Measurements from ENCODE around the gene ULK2. TPM values are rescaled to one million over a fixed set of nuclear protein-coding genes. Genes with fewer than 3 reads are reported as not detected.
"Not testable (repeated sequence)": the region's sequence is repeated elsewhere in the genome, so short reads cannot be mapped to it uniquely, and the experiment has no call there.

ULK2 gene
- total and polyA plus RNA-seq, 4 donors, result 35.2 to 72.3 (median 53.5) TPM

- Histone ChIP-seq H3K27ac (ENCODE audit: low read depth, low read length) (no peak overlapping the region), H3K4me3 (ENCODE audit: low read depth, low read length) (no peak overlapping the region), H3K4me1 (ENCODE audit: control insufficient read depth, insufficient read depth, low read length) (no peaks in the 10 kb centered on the region), H3K9me3 (ENCODE audit: control insufficient read depth, insufficient read depth, low read length) (no peaks in the 10 kb centered on the region), H3K36me3 (ENCODE audit: control insufficient read depth, insufficient read depth, low read length) (peaks cover 7% of the 10 kb centered on the region), H3K27me3 (ENCODE audit: control insufficient read depth, insufficient read depth, low read length) (no peaks in the 10 kb centered on the region)
- WGBS (ENCODE audit: insufficient coverage), result 91% methylated on average over 8 of the region's 8 CpGs
- peak in 2 of 6 donors; percentile 5 to 7 for DNase-seq (ENCODE audit: low read depth in 4 of 6, low spot score in 6 of 6)
These were observed 29.5 kb upstream of the ULK2 start for GRCh38 chr17:19897090-19897837.

DNA sequence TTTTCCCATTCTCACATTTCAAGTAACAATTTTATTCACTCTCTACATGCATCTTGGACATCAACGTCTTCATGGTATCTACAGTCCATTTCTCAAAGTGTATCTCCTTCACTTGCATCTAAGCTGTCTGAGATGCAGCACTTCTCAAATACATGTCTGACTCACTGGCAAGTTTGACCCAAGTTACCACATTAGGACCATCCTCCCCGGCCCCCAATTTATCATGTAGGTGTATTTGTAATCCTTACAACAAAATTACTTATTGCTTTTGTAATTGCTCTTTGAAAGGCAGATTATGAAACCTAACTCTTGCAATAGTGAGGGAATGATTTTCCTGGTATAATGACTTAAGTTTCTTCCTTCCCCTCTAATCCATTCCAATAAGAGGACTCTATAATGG lies 28.9 kb upstream of the ULK2 start:
- no peak overlapping the region for H3K27ac ChIP-seq (ENCODE audit: low read depth, low read length)

DNA sequence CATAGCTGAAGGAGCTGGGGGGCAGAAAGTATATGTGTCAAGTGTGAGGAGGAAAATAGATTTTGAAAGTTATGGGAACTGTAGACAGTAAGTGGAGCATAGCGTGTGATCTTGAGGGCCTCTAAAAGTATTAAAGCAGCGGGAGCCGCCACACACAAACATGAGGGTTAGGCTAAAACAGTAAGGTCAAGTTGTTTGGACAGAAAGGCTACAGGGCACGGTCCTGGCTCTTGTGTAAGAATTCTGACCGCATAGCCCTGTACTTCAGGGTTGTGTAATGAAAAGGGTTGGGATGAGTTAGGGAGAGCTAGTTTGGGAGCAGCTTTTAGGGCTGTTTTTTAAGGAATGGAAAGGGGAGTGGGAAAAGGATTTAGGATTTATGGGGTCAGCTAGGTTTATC lies 22.8 kb upstream of the ULK2 start:
- WGBS (ENCODE audit: insufficient coverage), result 93% methylated on average over 5 of the region's 5 CpGs
- H3K4me3 ChIP-seq (ENCODE audit: low read depth, low read length); H3K27ac ChIP-seq (ENCODE audit: low read depth, low read length); H3K9me3 ChIP-seq (ENCODE audit: control insufficient read depth, insufficient read depth, low read length); H3K27me3 ChIP-seq (ENCODE audit: control insufficient read depth, insufficient read depth, low read length); DNase-seq (ENCODE audit: low read depth in 4 of 6, low spot score in 6 of 6); H3K36me3 ChIP-seq (ENCODE audit: control insufficient read depth, insufficient read depth, low read length); H3K4me1 ChIP-seq (ENCODE audit: control insufficient read depth, insufficient read depth, low read length): not testable (repeated sequence)

More for the DNA sequence above, 28.9 kb upstream of the ULK2 start:
- Histone ChIP-seq H3K36me3 (ENCODE audit: control insufficient read depth, insufficient read depth, low read length) (peaks cover 7% of the 10 kb centered on the region), H3K27me3 (ENCODE audit: control insufficient read depth, insufficient read depth, low read length) (no peaks in the 10 kb centered on the region), H3K4me3 (ENCODE audit: low read depth, low read length) (no peak overlapping the region), H3K9me3 (ENCODE audit: control insufficient read depth, insufficient read depth, low read length) (no peaks in the 10 kb centered on the region), H3K4me1 (ENCODE audit: control insufficient read depth, insufficient read depth, low read length) (no peaks in the 10 kb centered on the region)
- WGBS (ENCODE audit: insufficient coverage), result 86% methylated on average over 1 of the region's 2 CpGs
- DNase-seq (ENCODE audit: low read depth in 4 of 6, low spot score in 6 of 6), result no peak

DNA sequence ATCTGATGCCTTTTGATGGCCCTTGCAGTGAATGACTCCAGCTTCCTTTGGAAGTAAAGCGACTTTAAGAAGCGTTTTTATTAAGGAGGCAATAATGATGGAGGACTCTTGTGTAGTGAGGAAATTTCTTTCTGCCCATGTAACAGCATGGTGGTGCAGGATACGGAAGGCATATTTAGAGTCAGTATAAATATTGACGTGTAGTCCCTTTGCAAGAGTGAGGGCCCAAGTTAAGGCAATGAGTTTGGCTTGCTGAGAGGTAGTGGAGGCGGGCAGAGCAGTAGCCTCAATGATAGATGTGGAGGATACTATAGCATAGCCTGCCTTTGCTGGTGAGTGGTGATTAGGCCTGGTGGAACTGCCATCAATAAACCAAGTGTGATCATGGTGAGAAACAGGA lies 22.3 kb upstream of the ULK2 start:
- not testable (repeated sequence) for H3K36me3 ChIP-seq (ENCODE audit: control insufficient read depth, insufficient read depth, low read length); H3K4me3 ChIP-seq (ENCODE audit: low read depth, low read length); H3K27ac ChIP-seq (ENCODE audit: low read depth, low read length); DNase-seq (ENCODE audit: low read depth in 4 of 6, low spot score in 6 of 6); H3K27me3 ChIP-seq (ENCODE audit: control insufficient read depth, insufficient read depth, low read length); H3K9me3 ChIP-seq (ENCODE audit: control insufficient read depth, insufficient read depth, low read length); H3K4me1 ChIP-seq (ENCODE audit: control insufficient read depth, insufficient read depth, low read length)
- 100% methylated on average over 3 of the region's 5 CpGs for WGBS (ENCODE audit: insufficient coverage)

- no peaks in the 10 kb centered on the region for H3K4me1 ChIP-seq (ENCODE audit: control insufficient read depth, insufficient read depth, low read length)
- H3K4me3 ChIP-seq (ENCODE audit: low read depth, low read length), result no peak overlapping the region
- H3K9me3 ChIP-seq (ENCODE audit: control insufficient read depth, insufficient read depth, low read length), result no peaks in the 10 kb centered on the region
- no peaks in the 10 kb centered on the region for H3K36me3 ChIP-seq (ENCODE audit: control insufficient read depth, insufficient read depth, low read length)
- DNase-seq (ENCODE audit: low read depth in 4 of 6, low spot score in 6 of 6), result no peak
- H3K27me3 ChIP-seq (ENCODE audit: control insufficient read depth, insufficient read depth, low read length), result no peaks in the 10 kb centered on the region
- H3K27ac ChIP-seq (ENCODE audit: low read depth, low read length), result no peak overlapping the region
These were observed 18.4 kb upstream of the ULK2 start for GRCh38 chr17:19886116-19886515.

- WGBS (ENCODE audit: insufficient coverage), result no CpG with 5 or more reads among the region's 8 CpGs
- H3K36me3 ChIP-seq (ENCODE audit: control insufficient read depth, insufficient read depth, low read length), result no peaks in the 10 kb centered on the region
- DNase-seq (ENCODE audit: low read depth in 4 of 6, low spot score in 6 of 6), result no peak
- no peak overlapping the region for H3K27ac ChIP-seq (ENCODE audit: low read depth, low read length)
- H3K4me3 ChIP-seq (ENCODE audit: low read depth, low read length), result no peak overlapping the region
- no peaks in the 10 kb centered on the region for H3K9me3 ChIP-seq (ENCODE audit: control insufficient read depth, insufficient read depth, low read length)
- H3K27me3 ChIP-seq (ENCODE audit: control insufficient read depth, insufficient read depth, low read length), result no peaks in the 10 kb centered on the region
- no peaks in the 10 kb centered on the region for H3K4me1 ChIP-seq (ENCODE audit: control insufficient read depth, insufficient read depth, low read length)
These were observed 15.9 kb upstream of the ULK2 start for GRCh38 chr17:19883537-19884215.

DNA sequence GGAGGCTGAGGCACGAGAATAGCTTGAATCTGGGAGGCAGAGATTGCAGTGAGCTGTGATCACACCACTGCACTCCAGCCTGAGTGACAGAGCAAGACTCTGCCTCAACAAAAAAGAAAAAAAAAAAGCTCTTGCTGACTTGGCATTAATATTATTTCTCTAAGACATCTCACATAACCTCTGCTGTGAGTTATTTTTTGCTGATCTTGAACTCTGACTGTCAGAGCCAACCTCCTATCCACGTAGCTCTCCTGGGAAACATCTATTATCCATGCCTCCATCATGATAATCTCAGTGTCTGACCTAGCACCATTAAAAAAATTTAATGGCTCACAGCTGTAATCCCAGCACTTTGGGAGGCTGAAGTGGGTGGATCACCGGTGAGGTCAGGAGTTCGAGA lies 12.7 kb upstream of the ULK2 start:
- no peaks in the 10 kb centered on the region for H3K4me1 ChIP-seq (ENCODE audit: control insufficient read depth, insufficient read depth, low read length)
- 83% methylated on average over 1 of the region's 4 CpGs for WGBS (ENCODE audit: insufficient coverage)
- H3K9me3 ChIP-seq (ENCODE audit: control insufficient read depth, insufficient read depth, low read length), result no peaks in the 10 kb centered on the region
- H3K36me3 ChIP-seq (ENCODE audit: control insufficient read depth, insufficient read depth, low read length), result no peaks in the 10 kb centered on the region
- no peak overlapping the region for H3K4me3 ChIP-seq (ENCODE audit: low read depth, low read length)
- no peak overlapping the region for H3K27ac ChIP-seq (ENCODE audit: low read depth, low read length)
- H3K27me3 ChIP-seq (ENCODE audit: control insufficient read depth, insufficient read depth, low read length), result no peaks in the 10 kb centered on the region
- DNase-seq (ENCODE audit: low read depth in 4 of 6, low spot score in 6 of 6), result no peak

DNA sequence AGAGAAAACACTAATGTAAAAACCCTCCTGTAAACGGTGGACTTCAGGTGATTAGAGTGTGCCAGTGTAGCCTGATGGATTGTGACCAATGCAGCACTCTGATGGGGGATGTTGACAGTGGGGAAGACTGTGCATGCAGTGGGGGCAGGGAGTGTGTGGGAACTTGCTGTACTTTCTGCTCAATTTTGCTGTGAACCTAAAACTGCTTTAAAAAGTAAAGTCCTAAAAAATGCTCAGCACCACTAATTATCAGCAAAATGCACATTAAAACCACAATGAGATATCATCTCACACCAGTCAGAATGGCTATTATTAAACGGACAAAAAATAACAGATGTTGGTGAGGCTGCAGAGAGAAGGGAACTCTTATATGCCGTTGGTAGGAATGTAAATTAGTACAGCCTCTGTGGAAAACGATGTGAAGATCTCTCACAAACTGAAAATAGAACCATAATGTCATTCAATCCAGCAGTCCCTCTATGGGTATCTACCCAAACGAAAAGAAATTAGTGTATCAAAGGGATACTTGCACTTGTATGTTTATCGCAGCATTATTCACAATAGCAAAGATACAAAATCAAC lies 9.7 kb upstream of the ULK2 start:
- WGBS (ENCODE audit: insufficient coverage), result no CpG with 5 or more reads among the region's 6 CpGs
- no peak overlapping the region for H3K27ac ChIP-seq (ENCODE audit: low read depth, low read length)

GRCh38 chr17:19876529-19877161 lies 8.9 kb upstream of the ULK2 start:
- H3K27me3 ChIP-seq (ENCODE audit: control insufficient read depth, insufficient read depth, low read length), result no peaks in the 10 kb centered on the region
- 88% methylated on average over 11 of the region's 13 CpGs for WGBS (ENCODE audit: insufficient coverage)
- no peaks in the 10 kb centered on the region for H3K36me3 ChIP-seq (ENCODE audit: control insufficient read depth, insufficient read depth, low read length)
- H3K4me3 ChIP-seq (ENCODE audit: low read depth, low read length), result no peak overlapping the region
- H3K27ac ChIP-seq (ENCODE audit: low read depth, low read length), result no peak overlapping the region
- H3K9me3 ChIP-seq (ENCODE audit: control insufficient read depth, insufficient read depth, low read length), result no peaks in the 10 kb centered on the region
- no peaks in the 10 kb centered on the region for H3K4me1 ChIP-seq (ENCODE audit: control insufficient read depth, insufficient read depth, low read length)
- peak in 1 of 6 donors; percentile 10 for DNase-seq (ENCODE audit: low read depth in 4 of 6, low spot score in 6 of 6)

More for the DNA sequence above, 9.7 kb upstream of the ULK2 start:
- no peaks in the 10 kb centered on the region for H3K27me3 ChIP-seq (ENCODE audit: control insufficient read depth, insufficient read depth, low read length)
- H3K36me3 ChIP-seq (ENCODE audit: control insufficient read depth, insufficient read depth, low read length), result no peaks in the 10 kb centered on the region
- H3K9me3 ChIP-seq (ENCODE audit: control insufficient read depth, insufficient read depth, low read length), result no peaks in the 10 kb centered on the region
- no peak overlapping the region for H3K4me3 ChIP-seq (ENCODE audit: low read depth, low read length)
- no peak for DNase-seq (ENCODE audit: low read depth in 4 of 6, low spot score in 6 of 6)
- H3K4me1 ChIP-seq (ENCODE audit: control insufficient read depth, insufficient read depth, low read length), result no peaks in the 10 kb centered on the region
